GM21526 (cell line): ENCODE measurements around the gene PAK5.
"Not testable (repeated sequence)": the region's sequence is repeated elsewhere in the genome, so short reads cannot be mapped to it uniquely, and the experiment has no call there.

Experiments
- ATAC-seq: cut with Tn5 transposase; IDR thresholded peaks from one replicate; pipeline ENCODE4 v1.9.1; 2021; ENCODE audit warnings: moderate library complexity; ENCODE audit not compliant: unreplicated experiment, low FRiP score

PAK5 gene

DNA sequence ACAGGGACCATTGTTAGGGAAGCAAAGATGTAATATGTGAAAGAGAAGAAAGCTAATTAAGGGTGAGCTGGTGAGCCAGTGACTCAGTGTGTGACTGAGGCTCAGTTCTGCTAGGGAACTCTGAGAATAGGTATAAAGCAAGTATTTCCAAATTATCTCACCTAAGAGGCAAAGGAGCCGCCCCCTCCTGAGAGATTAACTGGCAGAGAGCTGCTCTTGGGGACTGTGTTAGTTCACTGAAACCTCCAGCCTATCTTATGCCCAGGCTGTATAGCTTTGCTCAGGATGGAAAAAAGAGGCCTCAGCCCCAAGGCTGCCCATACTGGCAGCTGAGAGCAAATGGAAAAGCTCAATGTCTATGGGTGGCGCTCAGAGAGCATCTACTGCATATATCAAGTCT, 152.0 kb downstream of the PAK5 start:
- no peak for ATAC-seq

DNA sequence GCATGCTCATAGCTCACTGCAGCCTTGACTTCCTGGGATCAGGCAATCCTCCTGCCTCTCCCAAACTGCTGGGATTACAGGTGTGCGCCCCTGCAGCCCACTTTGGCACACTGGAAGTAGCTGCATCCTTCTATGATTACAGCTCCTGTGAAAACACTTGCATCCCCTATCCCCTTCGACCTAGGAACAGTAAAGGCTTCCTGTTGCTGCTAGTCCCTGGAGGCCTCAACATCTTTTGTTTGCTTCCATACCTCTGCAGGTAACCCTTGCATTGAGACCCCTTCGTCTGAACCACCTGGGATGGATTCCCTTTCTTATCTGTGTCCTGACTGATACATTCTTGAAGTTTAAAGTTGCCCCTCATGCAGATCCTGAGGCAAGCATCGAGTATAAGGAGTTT, 152.4 kb downstream of the PAK5 start:
- no peak for ATAC-seq

DNA sequence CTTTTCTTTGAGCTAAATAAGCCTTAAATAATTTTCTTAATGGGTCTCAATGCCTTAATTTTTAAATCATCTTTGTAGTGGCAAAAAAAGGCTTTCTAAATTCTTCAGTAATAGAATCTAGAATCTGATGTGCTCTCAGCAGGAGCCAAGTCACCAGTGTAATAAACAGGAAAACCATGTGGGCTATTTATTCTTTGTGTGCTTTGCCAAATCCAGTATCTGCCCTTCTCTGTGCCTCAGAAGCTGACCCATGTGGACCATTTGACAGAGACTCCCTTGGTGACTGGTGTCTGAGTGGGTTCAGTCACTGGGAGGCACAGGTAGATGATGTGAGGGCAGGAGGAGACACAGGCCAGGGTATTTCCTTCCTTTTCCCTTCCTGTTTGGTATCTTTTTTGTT, 152.9 kb downstream of the PAK5 start:
- ATAC-seq = no peak

DNA sequence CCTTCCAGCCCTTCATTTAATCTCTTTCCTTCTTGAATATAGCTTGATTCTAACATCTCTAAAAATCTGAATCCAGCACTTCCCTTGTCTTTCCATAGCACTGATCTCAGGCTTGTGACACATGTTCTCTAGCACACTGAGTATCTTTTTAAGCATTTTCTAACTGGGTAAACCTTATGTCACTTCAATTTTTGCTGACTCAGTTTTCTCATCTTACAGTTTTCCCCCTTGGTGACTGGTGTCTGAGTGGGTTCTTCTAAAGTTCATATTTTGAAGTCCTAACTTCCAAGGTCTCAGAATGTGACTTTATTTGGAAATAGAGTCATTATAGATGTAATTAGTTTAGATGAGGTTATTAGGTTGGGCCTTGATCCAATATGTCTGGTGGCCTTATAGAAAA, 153.9 kb downstream of the PAK5 start:
- no peak for ATAC-seq

DNA sequence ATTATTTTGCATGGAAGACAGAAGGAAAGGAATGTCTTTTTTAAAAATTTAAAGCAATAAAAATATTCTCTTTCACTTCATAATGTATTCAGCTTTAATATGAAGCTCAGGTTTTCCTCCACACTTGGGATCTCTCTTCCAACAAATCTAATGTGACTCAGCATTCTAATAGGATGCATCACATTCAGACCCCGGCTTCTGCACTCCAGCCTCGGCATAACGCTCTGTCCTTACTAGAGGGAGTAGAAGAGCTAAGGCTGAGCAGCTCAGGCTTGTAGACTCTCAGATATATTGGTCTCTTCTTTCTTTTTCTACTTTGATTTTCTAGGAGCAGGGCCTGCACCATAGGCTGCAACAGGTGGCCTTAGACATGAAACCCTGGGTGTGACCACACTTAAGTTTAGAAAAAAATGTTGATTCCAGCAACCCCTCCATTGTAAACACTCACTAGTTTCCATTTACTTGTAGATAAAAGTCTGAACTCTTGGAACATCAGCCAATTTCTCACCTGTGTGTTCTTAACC, 161.7 kb downstream of the PAK5 start:
- ATAC-seq = no peak

DNA sequence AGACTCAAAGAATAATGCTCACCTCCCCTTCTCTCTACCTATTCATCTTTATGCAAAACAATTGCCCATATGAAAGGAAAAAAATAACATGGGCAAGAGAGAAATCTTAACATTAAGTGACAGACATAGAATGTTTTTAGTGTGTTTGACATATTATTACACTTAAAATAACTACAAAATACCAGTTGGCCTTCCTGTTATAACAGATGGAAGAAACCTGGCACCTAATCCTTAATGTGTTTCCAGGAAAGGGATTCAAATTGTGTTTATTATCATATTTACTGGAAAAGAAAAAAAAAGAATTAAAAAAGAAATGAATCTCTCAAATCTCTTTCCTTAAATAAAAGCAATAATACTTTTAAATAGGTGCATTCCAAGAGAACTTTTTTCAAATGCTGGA, 165.9 kb downstream of the PAK5 start:
- no peak for ATAC-seq

DNA sequence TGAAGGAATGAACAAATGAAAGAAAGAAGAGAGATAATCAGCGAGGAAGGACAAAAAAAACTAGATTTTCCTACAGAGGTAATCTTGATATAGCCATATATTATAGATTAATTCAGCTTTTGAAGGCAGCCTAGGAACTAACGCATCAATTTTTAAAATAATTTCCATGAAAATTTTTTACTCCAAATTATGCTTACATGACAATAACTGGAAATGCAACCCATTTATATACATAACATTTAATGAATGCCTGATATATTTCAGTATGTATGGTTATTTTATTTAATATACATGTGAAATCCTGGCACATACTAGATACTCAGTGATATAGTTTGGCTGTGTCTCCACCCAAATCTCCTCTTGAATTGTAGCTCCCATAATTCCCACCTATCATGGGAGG, 166.8 kb downstream of the PAK5 start:
- ATAC-seq = no peak

DNA sequence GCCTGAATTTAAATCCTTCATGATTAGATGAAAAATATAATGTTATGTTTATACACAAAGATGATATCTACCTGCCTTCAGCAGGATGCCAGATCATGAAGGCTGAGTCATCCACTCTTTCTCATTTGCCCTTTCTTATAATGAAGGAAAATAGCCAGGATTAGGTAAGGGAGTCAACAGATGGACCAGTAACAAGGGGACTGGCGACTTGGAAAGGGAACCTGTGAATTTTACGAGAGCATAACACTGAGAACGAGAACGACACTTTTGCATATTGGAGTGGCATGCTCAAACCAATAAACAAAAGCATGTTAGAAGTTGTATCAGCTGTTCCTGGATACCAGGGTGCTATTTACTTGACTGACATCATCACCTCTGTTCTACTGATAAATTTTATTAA, 170.5 kb downstream of the PAK5 start:
- ATAC-seq = no peak

DNA sequence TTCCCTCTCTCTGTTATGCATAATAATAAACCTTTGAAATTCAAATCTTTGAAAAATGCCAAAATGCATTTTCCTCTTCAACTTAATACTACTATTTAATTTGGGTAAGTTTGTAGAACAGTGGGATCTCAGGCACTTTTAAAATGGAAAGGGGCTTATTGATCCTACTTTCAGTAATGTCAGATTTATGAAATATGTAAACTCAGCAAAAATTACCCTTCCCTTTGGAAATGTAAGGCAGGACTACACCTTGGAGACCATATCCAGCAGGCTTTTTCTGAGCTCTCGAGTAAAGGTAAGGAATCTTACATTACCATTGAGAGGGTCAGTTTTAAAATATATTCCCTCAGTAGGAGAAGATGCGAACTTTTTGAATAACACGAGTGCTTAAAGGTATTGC, 175.5 kb downstream of the PAK5 start:
- no peak for ATAC-seq

DNA sequence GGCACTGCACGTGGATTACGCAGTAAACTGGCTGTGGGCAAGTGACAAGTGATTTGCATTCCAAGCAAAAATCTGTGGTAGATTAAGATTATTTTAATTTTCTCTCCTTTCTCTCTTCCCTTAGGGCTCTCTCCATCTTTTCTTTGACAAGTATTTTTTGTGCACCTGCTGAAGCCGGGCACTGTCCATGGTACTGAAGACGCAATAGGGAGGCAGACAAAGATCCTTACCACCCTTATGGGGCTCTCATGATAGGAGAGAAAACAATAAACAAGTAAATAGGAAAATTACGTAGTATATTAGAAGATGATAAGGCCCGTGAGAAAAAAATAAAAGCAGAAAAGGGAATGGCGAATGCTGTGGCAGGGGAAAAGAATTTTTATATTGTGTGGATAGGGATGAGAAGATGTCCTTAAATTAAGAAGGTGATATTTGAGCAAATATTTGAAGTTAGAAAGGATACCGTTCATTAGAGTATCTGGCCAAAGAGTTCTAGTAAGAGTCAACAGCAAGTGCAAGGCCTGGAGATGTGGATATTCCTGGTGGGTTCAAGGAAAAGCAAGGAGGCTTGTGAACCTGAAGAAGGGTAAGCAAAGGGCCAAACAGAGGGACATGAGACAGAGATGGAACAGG, 178.5 kb downstream of the PAK5 start:
- no peak for ATAC-seq

DNA sequence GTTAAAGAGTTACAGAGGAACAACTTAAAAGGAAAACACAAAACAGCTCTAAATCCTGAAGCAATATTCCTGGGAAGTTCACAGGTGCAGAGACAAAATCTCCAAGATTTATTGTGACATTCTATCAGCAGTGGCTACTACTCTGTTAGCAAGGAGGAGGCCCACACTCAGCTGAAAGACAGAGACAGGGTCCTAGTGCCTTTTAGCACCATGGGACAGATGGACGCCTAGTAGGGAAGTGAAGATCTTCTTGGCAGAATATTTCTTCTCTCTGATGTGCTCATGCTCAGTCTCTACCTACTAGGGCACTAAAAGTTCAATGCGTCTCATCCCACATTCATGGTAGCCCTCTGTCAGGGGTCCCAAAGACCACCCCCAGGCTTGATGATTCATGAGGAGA, 191.1 kb downstream of the PAK5 start:
- ATAC-seq = no peak

DNA sequence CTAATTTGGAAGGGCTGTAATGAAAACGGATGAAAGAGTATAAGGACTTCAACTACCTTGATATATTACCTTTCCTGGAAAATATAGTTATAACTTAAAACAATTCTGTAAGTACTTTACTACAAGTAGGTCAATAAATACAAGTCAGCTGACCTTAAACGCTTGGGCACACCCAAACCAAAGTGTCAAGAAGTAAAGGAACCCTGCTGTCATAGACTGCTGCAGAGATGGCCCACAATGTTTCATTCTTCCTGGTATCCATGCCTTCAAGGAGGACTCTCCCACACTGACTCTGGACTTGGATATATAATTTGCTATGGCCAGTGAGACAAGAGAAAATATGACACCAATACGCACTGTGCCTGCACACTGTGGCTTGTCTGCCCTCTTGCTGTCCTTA, 192.5 kb downstream of the PAK5 start:
- ATAC-seq = no peak

DNA sequence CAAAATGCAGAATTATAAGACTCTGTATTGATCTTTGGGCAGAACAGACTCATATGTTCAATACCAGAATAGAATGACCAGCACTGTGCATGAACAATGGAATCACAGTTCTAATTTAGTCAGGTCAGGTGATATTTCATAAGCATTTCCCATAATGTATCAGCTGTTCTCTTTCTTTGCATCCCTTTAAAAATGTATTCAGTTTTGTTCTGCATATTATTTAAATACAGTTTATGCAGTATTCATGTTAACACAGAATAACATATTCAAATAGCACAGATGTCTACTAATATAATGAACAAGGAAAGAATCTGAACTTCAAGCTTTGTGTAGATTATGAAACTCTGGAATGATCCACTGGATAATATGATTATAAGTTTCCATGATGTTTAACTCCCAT, 196.0 kb downstream of the PAK5 start:
- ATAC-seq = no peak

DNA sequence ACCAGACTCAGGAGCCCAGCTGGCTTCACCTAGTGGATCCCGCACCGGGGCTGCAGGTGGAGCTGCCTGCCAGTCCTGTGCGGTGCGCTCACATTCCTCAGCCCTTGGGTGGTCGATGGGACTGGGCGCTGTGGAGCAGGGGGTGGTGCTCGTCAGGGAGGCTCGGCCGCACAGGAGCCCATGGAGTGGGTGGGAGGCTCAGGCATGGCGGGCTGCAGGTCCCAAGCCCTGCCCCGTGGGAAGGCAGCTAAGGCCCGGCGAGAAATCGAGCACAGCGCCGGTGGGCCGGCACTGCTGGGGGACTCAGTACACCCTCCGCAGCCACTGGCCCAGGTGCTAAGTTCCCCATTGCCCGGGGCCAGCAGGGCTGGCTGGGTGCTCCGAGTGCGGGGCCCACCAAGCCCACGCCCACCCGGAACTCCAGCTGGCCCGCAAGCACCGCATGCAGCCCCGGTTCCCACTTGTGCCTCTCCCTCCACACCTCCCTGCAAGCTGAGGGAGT, 197.3 kb downstream of the PAK5 start:
- not testable (repeated sequence) for ATAC-seq

DNA sequence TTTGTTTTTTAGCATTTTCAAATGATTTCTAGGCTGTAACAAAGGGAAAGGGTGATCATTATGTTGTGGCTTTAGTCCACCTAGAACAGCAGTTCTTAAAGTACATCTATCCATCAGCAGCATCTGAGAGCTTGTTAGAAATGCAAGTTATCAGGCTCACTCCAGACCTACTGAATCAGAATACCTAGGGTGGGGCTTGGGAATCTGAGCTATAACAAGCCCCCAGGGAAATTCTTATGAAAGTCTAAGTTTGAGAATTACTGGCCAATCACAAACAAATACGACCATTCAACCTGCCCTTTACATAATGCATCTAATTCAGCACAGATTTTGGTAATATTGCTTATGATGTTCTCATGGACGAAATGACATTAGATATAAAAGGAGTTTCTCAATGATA, 201.0 kb downstream of the PAK5 start:
- no peak for ATAC-seq

DNA sequence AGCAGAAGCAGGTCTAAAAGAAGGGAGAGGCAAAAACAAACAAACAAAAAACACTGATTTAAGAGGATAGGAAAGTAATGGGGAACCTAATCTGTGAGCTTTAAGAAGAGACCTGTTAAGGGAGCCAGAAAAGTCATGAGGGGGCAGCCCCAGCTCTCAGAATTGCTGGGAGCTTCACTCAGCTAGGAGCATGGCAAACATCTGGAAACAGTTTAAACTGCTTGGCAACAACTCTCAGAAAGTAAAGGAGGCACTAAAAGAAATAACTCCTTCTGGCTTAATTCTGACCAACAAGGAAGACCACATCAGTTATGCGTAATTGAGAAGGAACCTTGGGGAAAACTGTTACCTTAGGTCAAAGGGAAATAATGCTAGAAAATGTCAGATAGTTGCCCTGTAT, 203.1 kb downstream of the PAK5 start:
- no peak for ATAC-seq

DNA sequence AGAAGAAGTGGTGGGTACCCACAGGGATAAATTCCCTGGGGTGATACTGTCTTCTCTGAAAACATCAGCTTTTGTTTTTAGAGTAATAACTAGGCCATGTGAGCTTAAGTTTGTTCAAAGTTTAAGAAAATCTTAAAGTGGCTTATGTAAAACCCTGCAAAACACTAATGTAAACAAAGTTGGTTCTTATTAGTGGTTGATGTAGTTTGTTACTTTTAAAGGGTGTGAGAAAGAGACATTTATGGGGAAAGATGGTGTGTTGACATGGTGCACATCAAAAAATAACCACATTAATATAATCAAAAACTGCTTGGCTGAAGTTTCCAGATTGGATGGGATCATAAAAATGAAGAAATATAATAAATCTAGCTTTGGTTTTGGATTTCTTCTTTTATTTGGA, 204.5 kb downstream of the PAK5 start:
- ATAC-seq = no peak

DNA sequence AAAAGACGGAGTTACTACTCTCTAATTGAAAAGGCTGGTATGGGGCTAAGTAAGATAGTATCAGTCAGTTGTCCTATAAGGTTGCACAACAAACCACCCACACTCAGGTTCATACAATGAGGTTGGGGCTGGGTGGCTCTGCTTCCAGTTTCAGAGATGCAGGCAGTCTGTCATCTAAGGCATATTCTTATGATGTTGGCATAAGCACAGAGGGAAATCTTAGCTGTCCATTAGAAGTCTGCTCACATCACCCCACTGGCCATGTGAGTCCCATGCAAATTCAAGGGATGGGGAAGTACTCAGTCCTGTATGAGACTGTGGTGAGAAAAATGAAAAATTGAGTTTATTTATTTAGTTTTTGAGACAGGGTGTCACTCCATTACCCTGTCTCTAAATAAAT, 205.9 kb downstream of the PAK5 start:
- no peak for ATAC-seq

DNA sequence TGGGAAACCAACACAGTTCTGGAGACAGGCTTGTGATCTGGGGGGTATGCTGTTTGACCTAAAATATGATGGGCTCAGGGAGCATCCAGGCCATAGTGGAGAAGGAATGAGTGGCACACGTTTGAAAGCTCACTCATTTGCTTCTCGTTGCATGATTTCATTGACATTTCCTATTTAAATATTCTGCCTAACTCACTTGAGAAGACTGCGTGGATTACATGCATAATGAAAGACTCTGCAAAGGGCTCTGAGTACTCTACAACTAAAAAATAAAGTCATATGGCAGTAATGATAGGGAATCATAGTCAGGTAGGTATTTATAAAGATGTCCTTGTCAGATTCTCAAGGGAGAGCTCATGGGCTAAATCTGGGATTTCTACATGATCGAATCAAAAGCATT, 206.6 kb downstream of the PAK5 start:
- ATAC-seq = no peak

DNA sequence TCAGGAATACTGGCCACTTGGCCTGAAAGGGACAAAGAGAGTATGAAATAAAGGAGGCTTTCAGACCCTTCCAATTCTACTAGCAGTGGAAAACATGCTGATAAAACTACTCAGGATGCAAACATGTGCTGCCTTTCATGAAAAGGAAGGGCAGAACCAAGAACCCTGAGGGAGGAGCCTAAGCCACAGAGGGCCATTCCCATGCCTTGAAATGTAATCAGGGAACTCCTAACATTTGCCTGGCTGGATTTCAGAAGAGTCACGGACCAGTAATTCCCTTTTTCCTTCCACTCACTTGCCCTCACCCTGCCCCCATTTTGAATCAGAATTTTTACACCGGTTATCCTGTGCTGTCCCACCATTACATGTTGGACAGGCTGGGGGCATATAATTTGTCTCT, 208.3 kb downstream of the PAK5 start:
- no peak for ATAC-seq

DNA sequence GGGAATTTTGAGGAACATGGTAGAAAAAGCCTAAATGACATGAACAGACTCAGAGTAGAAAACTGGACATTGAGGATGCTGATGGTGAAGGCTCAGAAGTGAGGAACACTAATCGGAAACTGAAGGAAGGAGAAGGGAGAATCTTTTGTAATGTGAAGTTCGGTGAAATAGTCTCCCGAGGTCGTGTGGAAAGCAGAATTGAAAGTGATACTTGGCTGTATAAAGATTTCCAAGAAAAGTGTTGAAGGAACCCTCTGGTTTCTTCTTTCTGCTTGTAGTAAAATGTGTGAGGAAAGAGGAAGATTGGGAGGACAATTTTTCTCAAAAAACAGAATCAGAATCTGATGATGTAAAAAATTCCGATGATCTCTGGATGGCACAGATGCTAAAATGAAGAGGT, 209.0 kb downstream of the PAK5 start:
- ATAC-seq = no peak

DNA sequence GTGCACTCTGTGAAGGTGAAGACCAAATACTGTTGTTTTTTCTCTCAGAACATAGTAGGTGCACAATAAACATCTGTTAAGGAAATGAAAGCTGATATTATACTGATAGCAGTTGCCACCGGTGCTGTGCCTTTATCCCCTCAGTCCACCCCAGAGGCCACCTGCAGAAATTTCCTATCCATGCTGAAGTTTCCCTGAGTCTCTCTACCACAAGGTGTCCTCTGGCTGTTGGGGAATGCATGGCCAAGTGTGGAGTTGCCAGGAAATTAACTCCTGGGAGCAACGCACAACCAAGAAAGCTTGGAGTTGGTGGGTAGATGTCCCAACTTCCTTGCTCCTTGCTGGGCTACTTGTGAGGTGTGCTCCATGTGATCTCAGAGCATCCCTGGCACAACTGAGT, 210.3 kb downstream of the PAK5 start:
- no peak for ATAC-seq

DNA sequence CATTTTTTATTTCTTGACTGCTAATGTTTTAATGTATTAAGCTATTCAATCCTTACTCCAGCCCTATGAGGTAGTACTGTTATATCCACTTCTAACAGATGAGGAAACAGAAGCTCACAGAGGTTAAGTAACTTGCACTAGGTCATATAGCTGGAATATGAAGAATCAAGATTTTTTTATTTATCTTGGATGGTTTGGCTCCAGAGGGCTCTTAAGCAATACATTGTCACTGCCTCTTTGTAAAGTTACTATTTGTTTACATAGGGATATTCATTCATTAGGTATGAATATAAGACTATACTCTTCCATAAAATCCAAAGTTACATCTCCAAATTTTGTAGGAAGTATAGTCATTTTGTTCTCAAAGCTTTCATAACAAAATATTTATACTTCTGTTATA, 210.7 kb downstream of the PAK5 start:
- ATAC-seq = no peak
